HepG2 (cell line): ENCODE measurements around the gene PTPN3. TPM values are rescaled to one million over a fixed set of nuclear protein-coding genes. Genes with fewer than 3 reads are reported as not detected.

ENCODE experiments used
- ATAC-seq: fragments of 200-7000 bp; cut with Tn5 transposase; 3 replicates; pipeline ENCODE4 v1.9.1; 2020; ENCODE audit warnings: mild to moderate bottlenecking, moderate library complexity
- BruUV-seq: library from RNA; stranded (reverse); fragments of 400-500 nt; replicated peaks from 2 replicates; lab custom pipeline; 2021; lab: Mats Ljungman, UMichigan
- CTCF ChIA-PET: fragments of 300-600 bp; formaldehyde crosslinking; extraction: SDS; loops from one replicate; lab custom pipeline; 2021; ENCODE audit warnings: low total read pairs, inconsistent platforms, low intra/inter-chr PET ratio; lab: Yijun Ruan, JAX
- POLR2A ChIA-PET: fragments of 350-600 bp; sonication (Branson Sonifier 250); formaldehyde crosslinking; loops from one replicate; lab custom pipeline; 2020; ENCODE audit warnings: antibody characterized with exemption, inconsistent platforms; lab: Yijun Ruan, JAX
- DNase-seq: peaks from one replicate; pipeline ENCODE4 v3.0.0-alpha.2; 2015; ENCODE audit warnings: low spot score
- FAIRE-seq: peaks from 3 replicates; lab custom pipeline; 2011; peaks lifted over from hg19 to GRCh38; lab: Jason Lieb, UNC
- H2AFZ ChIP-seq: one replicate; pipeline ENCODE4 v1.6.1; 2011; ENCODE audit warnings: low read length, inconsistent platforms
- H3K27ac ChIP-seq: fragments of 300-600 bp; 3 replicates; pipeline ENCODE4 v1.8.0; 2011; ENCODE audit warnings: mixed run types, mild to moderate bottlenecking, mixed read lengths, low read length, inconsistent platforms; ENCODE audit not compliant: insufficient read depth; ENCODE audit errors: extremely low read length
- H3K27me3 ChIP-seq, 2 experiments: fragments of 200-600 bp in 1 of 2; 2 replicates in 1 of 2; 3 replicates in 1 of 2; pipeline versions ENCODE4 v1.6.0 to v1.8.0; 2011; ENCODE audit warnings: low read length in 2 of 2, mild to moderate bottlenecking in 2 of 2, moderate library complexity in 2 of 2, inconsistent platforms in 1 of 2; ENCODE audit not compliant: insufficient read depth in 2 of 2, control insufficient read depth in 1 of 2
- H3K36me3 ChIP-seq, 2 experiments: fragments of 200-600 bp in 1 of 2; replicated peaks in 1 of 2; 2 replicates in 1 of 2; 3 replicates in 1 of 2; pipeline versions ENCODE4 v1.5.1 to v1.8.0; 2011; ENCODE audit warnings: low read length in 2 of 2, inconsistent platforms in 1 of 2; ENCODE audit not compliant: insufficient read depth in 2 of 2, control insufficient read depth in 1 of 2
- H3K4me1 ChIP-seq: 2 replicates; pipeline ENCODE4 v1.5.1; 2012; ENCODE audit warnings: low read length, inconsistent platforms; ENCODE audit not compliant: insufficient read depth
- H3K4me2 ChIP-seq: 2 replicates; pipeline ENCODE4 v1.6.0; 2011; ENCODE audit warnings: low read depth, low read length, inconsistent platforms
- H3K4me3 ChIP-seq, 3 experiments: fragments of 200-600 bp in 1 of 3; sonication (generic), shearing (Covaris generic) in 1 of 3; replicated peaks in 1 of 3; 2 replicates each; pipeline ENCODE4 v1.5.1; 2011 to 2016; ENCODE audit warnings: low read length in 3 of 3, inconsistent platforms in 2 of 3, low read depth in 2 of 3, mild to moderate bottlenecking in 2 of 3, control low read depth in 1 of 3, mixed read lengths in 1 of 3; ENCODE audit not compliant: insufficient read depth in 1 of 3
- H3K79me2 ChIP-seq: one replicate; pipeline ENCODE4 v1.6.1; 2011; ENCODE audit warnings: low read length, inconsistent platforms; ENCODE audit not compliant: insufficient read depth
- H3K9ac ChIP-seq: 2 replicates; pipeline ENCODE4 v1.6.0; 2011; ENCODE audit warnings: mild to moderate bottlenecking, low read depth, low read length, inconsistent platforms; ENCODE audit not compliant: insufficient read depth
- H3K9me3 ChIP-seq: 2 replicates; pipeline ENCODE4 v1.5.1; 2012; ENCODE audit warnings: mild to moderate bottlenecking, low read length
- H4K20me1 ChIP-seq: 2 replicates; pipeline ENCODE4 v1.6.0; 2011; ENCODE audit warnings: inconsistent platforms, mild to moderate bottlenecking, low read length, moderate library complexity; ENCODE audit not compliant: insufficient read depth
- PAX8 ChIP-seq: sonication (generic); formaldehyde crosslinking; IDR thresholded peaks from 2 replicates; pipeline ENCODE4 v1.8.0; 2022; ENCODE audit warnings: mild to moderate bottlenecking, missing genetic modification reagents, borderline replicate concordance
- PRDM15 ChIP-seq: sonication (generic); formaldehyde crosslinking; IDR thresholded peaks from 2 replicates; pipeline ENCODE4 v1.4.0; 2020; ENCODE audit warnings: missing genetic modification reagents
- SNRNP70 ChIP-seq: fragments of 200-400 bp; formaldehyde crosslinking; IDR thresholded peaks from 2 replicates; pipeline ENCODE4 v1.6.1; 2017; ENCODE audit warnings: mild to moderate bottlenecking, low read depth, low read length, moderate library complexity
- WGBS: methylation state at CpG from one replicate; pipeline ENCODE4 v1.1.6; 2017; ENCODE audit warnings: low lambda C conversion rate; 5-methylcytosine and 5-hydroxymethylcytosine counted together
- in situ Hi-C: cut with HindIII; loops from 2 replicates; pipeline ENCODE4 v1.10.0; 2017; ENCODE audit warnings: low pct_unique_long_range_greater_than_20kb; ENCODE audit not compliant: extremely low pct_ligation_motif_present
- intact Hi-C: fragments of 100-400 bp; cut with micrococcal nuclease; formaldehyde crosslinking; loops from one replicate; pipeline ENCODE4 v1.10.0; 2022; ENCODE audit not compliant: unreplicated experiment
- polyA plus RNA-seq, 8 experiments: library from polyadenylated mRNA; depleted of rRNA in 3 of 8; stranded (reverse) in 7 of 8; unstranded in 1 of 8; fragments of >200 nt; fragmentation: Illumina TruSeq in 4 of 8; extraction: Trizol in 4 of 8; gene quantifications; 2 replicates each; pipeline versions ENCODE4 v1.2.1 to v1.2.3, GENCODE V29; 2011 to 2016; ENCODE audit warnings: low read depth in 4 of 8, missing spikeins in 1 of 8, mixed read lengths in 1 of 8; ENCODE audit not compliant: insufficient read depth in 1 of 8
- total RNA-seq, 5 experiments: library from RNA; depleted of rRNA; stranded (reverse); fragments of >200 nt; fragmentation: Illumina TruSeq; extraction: Trizol; gene quantifications; 2 replicates each; pipeline ENCODE4 v1.2.3, GENCODE V29; 2016; ENCODE audit warnings: low read depth in 1 of 5

Gene PTPN3
- total and polyA plus RNA-seq, 2 of the 13 experiments (the other 11 are each of a cell fraction or from before 2014, with no cell fraction given) = 5.6 to 20.5 TPM

GRCh38 chr9:109473329-109473728, 24.8 kb downstream of the PTPN3 start:
- intact Hi-C loops (no loop called here), in situ Hi-C loops (no loop called here)
- no peaks in the 10 kb centered on the region for H4K20me1 ChIP-seq
- 98% methylated on average over 7 of the region's 7 CpGs for WGBS
- no peak for DNase-seq
- H3K36me3 ChIP-seq = no peaks in the 10 kb centered on the region
- POLR2A ChIA-PET = no interaction called here
- BruUV-seq = no TSS peak
- no peak for FAIRE-seq
- H3K79me2 ChIP-seq = peaks cover 17% of the 10 kb centered on the region
- no peaks in the 10 kb centered on the region for H3K27me3 ChIP-seq
- H3K27ac ChIP-seq = no peak overlapping the region
- H3K4me1 ChIP-seq = peaks cover 51% of the 10 kb centered on the region
- no peak overlapping the region for H3K4me3 ChIP-seq
- no peak overlapping the region for H3K9ac ChIP-seq
- H2AFZ ChIP-seq = no peak overlapping the region
- ATAC-seq = no peak
- CTCF ChIA-PET = no interaction called here
- no peak for TF ChIP-seq SNRNP70
- TF ChIP-seq, all 625 proteins: peak for 0
- H3K9me3 ChIP-seq = no peaks in the 10 kb centered on the region
- H3K4me2 ChIP-seq = no peak overlapping the region

- DNase-seq (no peak), FAIRE-seq (no peak), ATAC-seq (no peak)
- Histone ChIP-seq H3K4me3 (no peak overlapping the region), H3K27ac (no peak overlapping the region), H3K4me1 (peaks cover 38% of the 10 kb centered on the region), H3K9ac (no peak overlapping the region), H3K9me3 (no peaks in the 10 kb centered on the region), H3K27me3 (no peaks in the 10 kb centered on the region), H2AFZ (no peak overlapping the region), H3K79me2 (peaks cover 17% of the 10 kb centered on the region), H4K20me1 (no peaks in the 10 kb centered on the region), H3K36me3 (peaks cover 0 to 3% of the 10 kb centered on the region in 2 experiments; a peak in 1 of 5 replicates), H3K4me2 (no peak overlapping the region)
- in situ Hi-C loops (no loop called here), intact Hi-C loops (no loop called here)
- POLR2A ChIA-PET = no interaction called here
- no TSS peak for BruUV-seq
- WGBS = 95% methylated on average over 5 of the region's 5 CpGs
- TF ChIP-seq PAX8 (no peak), PRDM15 (CRISPR knock-in tag) (peak; percentile 68; the same call in 1 of the 2 replicates)
- CTCF ChIA-PET = no interaction called here
These were observed 26.4 kb downstream of the PTPN3 start for GRCh38 chr9:109471475-109472393.
